HepG2 (cell line): ENCODE data around the gene CLEC18A. TPM values are rescaled to one million over a fixed set of nuclear protein-coding genes. Genes with fewer than 3 reads are reported as not detected.

Source experiments
- ATAC-seq: fragments of 200-7000 bp; cut with Tn5 transposase; 3 replicates; pipeline ENCODE4 v1.9.1; 2020; ENCODE audit warnings: mild to moderate bottlenecking, moderate library complexity
- BruUV-seq: library from RNA; stranded (reverse); fragments of 400-500 nt; replicated peaks from 2 replicates; lab custom pipeline; 2021; lab: Mats Ljungman, UMichigan
- CTCF ChIA-PET: fragments of 300-600 bp; formaldehyde crosslinking; extraction: SDS; loops from one replicate; lab custom pipeline; 2021; ENCODE audit warnings: low total read pairs, inconsistent platforms, low intra/inter-chr PET ratio; lab: Yijun Ruan, JAX
- POLR2A ChIA-PET: fragments of 350-600 bp; sonication (Branson Sonifier 250); formaldehyde crosslinking; loops from one replicate; lab custom pipeline; 2020; ENCODE audit warnings: antibody characterized with exemption, inconsistent platforms; lab: Yijun Ruan, JAX
- DNase-seq: peaks from one replicate; pipeline ENCODE4 v3.0.0-alpha.2; 2015; ENCODE audit warnings: low spot score
- FAIRE-seq: peaks from 3 replicates; lab custom pipeline; 2011; peaks lifted over from hg19 to GRCh38; lab: Jason Lieb, UNC
- H2AFZ ChIP-seq: one replicate; pipeline ENCODE4 v1.6.1; 2011; ENCODE audit warnings: low read length, inconsistent platforms
- H3K27ac ChIP-seq: fragments of 300-600 bp; 3 replicates; pipeline ENCODE4 v1.8.0; 2011; ENCODE audit warnings: mixed run types, mild to moderate bottlenecking, mixed read lengths, low read length, inconsistent platforms; ENCODE audit not compliant: insufficient read depth; ENCODE audit errors: extremely low read length
- H3K27me3 ChIP-seq, 2 experiments: fragments of 200-600 bp in 1 of 2; 2 replicates in 1 of 2; 3 replicates in 1 of 2; pipeline versions ENCODE4 v1.6.0 to v1.8.0; 2011; ENCODE audit warnings: low read length in 2 of 2, mild to moderate bottlenecking in 2 of 2, moderate library complexity in 2 of 2, inconsistent platforms in 1 of 2; ENCODE audit not compliant: insufficient read depth in 2 of 2, control insufficient read depth in 1 of 2
- H3K36me3 ChIP-seq, 2 experiments: fragments of 200-600 bp in 1 of 2; replicated peaks in 1 of 2; 2 replicates in 1 of 2; 3 replicates in 1 of 2; pipeline versions ENCODE4 v1.5.1 to v1.8.0; 2011; ENCODE audit warnings: low read length in 2 of 2, inconsistent platforms in 1 of 2; ENCODE audit not compliant: insufficient read depth in 2 of 2, control insufficient read depth in 1 of 2
- H3K4me1 ChIP-seq: 2 replicates; pipeline ENCODE4 v1.5.1; 2012; ENCODE audit warnings: low read length, inconsistent platforms; ENCODE audit not compliant: insufficient read depth
- H3K4me2 ChIP-seq: 2 replicates; pipeline ENCODE4 v1.6.0; 2011; ENCODE audit warnings: low read depth, low read length, inconsistent platforms
- H3K4me3 ChIP-seq, 3 experiments: fragments of 200-600 bp in 1 of 3; sonication (generic), shearing (Covaris generic) in 1 of 3; replicated peaks in 1 of 3; 2 replicates each; pipeline ENCODE4 v1.5.1; 2011 to 2016; ENCODE audit warnings: low read length in 3 of 3, inconsistent platforms in 2 of 3, low read depth in 2 of 3, mild to moderate bottlenecking in 2 of 3, control low read depth in 1 of 3, mixed read lengths in 1 of 3; ENCODE audit not compliant: insufficient read depth in 1 of 3
- H3K79me2 ChIP-seq: one replicate; pipeline ENCODE4 v1.6.1; 2011; ENCODE audit warnings: low read length, inconsistent platforms; ENCODE audit not compliant: insufficient read depth
- H3K9ac ChIP-seq: 2 replicates; pipeline ENCODE4 v1.6.0; 2011; ENCODE audit warnings: mild to moderate bottlenecking, low read depth, low read length, inconsistent platforms; ENCODE audit not compliant: insufficient read depth
- H3K9me3 ChIP-seq: 2 replicates; pipeline ENCODE4 v1.5.1; 2012; ENCODE audit warnings: mild to moderate bottlenecking, low read length
- H4K20me1 ChIP-seq: 2 replicates; pipeline ENCODE4 v1.6.0; 2011; ENCODE audit warnings: inconsistent platforms, mild to moderate bottlenecking, low read length, moderate library complexity; ENCODE audit not compliant: insufficient read depth
- AHR ChIP-seq: IDR thresholded peaks from 2 replicates; pipeline ENCODE4 v1.6.1; 2018; ENCODE audit warnings: missing genetic modification reagents, missing compliant biosample characterization
- FOXP4 ChIP-seq: sonication (generic); formaldehyde crosslinking; IDR thresholded peaks from 2 replicates; pipeline ENCODE4 v1.4.0; 2020; ENCODE audit warnings: missing genetic modification reagents
- KLF13 ChIP-seq: sonication (generic); formaldehyde crosslinking; IDR thresholded peaks from 2 replicates; pipeline ENCODE4 v1.4.0; 2020; ENCODE audit warnings: mild to moderate bottlenecking, missing genetic modification reagents
- PREB ChIP-seq: sonication (generic); formaldehyde crosslinking; IDR thresholded peaks from 2 replicates; pipeline ENCODE4 v1.4.0; 2020; ENCODE audit warnings: missing genetic modification reagents
- TFDP1 ChIP-seq: IDR thresholded peaks from 2 replicates; pipeline ENCODE4 v1.6.1; 2016; ENCODE audit warnings: missing compliant biosample characterization, missing genetic modification reagents, borderline replicate concordance
- THAP8 ChIP-seq: sonication (generic); formaldehyde crosslinking; IDR thresholded peaks from 2 replicates; pipeline ENCODE4 v1.5.1; 2020; ENCODE audit warnings: missing genetic modification reagents, mild to moderate bottlenecking, borderline replicate concordance
- THAP9 ChIP-seq: sonication (generic); formaldehyde crosslinking; IDR thresholded peaks from 2 replicates; pipeline ENCODE4; 2020; ENCODE audit warnings: missing genetic modification reagents, mild to moderate bottlenecking, borderline replicate concordance
- ZBTB34 ChIP-seq: sonication (generic); formaldehyde crosslinking; IDR thresholded peaks from 2 replicates; pipeline ENCODE4 v1.8.0; 2022; ENCODE audit warnings: mild to moderate bottlenecking, missing genetic modification reagents
- ZC3H4 ChIP-seq: sonication (generic); formaldehyde crosslinking; IDR thresholded peaks from 2 replicates; pipeline ENCODE4 v1.4.0; 2020; ENCODE audit warnings: missing genetic modification reagents, borderline replicate concordance
- ZMYM4 ChIP-seq: sonication (generic); formaldehyde crosslinking; IDR thresholded peaks from 2 replicates; pipeline ENCODE4 v1.8.1; 2023; ENCODE audit warnings: mild to moderate bottlenecking, missing genetic modification reagents
- WGBS: methylation state at CpG from one replicate; pipeline ENCODE4 v1.1.6; 2017; ENCODE audit warnings: low lambda C conversion rate; 5-methylcytosine and 5-hydroxymethylcytosine counted together
- in situ Hi-C: cut with HindIII; loops from 2 replicates; pipeline ENCODE4 v1.10.0; 2017; ENCODE audit warnings: low pct_unique_long_range_greater_than_20kb; ENCODE audit not compliant: extremely low pct_ligation_motif_present
- intact Hi-C: fragments of 100-400 bp; cut with micrococcal nuclease; formaldehyde crosslinking; loops from one replicate; pipeline ENCODE4 v1.10.0; 2022; ENCODE audit not compliant: unreplicated experiment
- polyA plus RNA-seq, 8 experiments: library from polyadenylated mRNA; depleted of rRNA in 3 of 8; stranded (reverse) in 7 of 8; unstranded in 1 of 8; fragments of >200 nt; fragmentation: Illumina TruSeq in 4 of 8; extraction: Trizol in 4 of 8; gene quantifications; 2 replicates each; pipeline versions ENCODE4 v1.2.1 to v1.2.3, GENCODE V29; 2011 to 2016; ENCODE audit warnings: low read depth in 4 of 8, missing spikeins in 1 of 8, mixed read lengths in 1 of 8; ENCODE audit not compliant: insufficient read depth in 1 of 8
- total RNA-seq, 5 experiments: library from RNA; depleted of rRNA; stranded (reverse); fragments of >200 nt; fragmentation: Illumina TruSeq; extraction: Trizol; gene quantifications; 2 replicates each; pipeline ENCODE4 v1.2.3, GENCODE V29; 2016; ENCODE audit warnings: low read depth in 1 of 5

The CLEC18A gene
- total and polyA plus RNA-seq, 2 of the 13 experiments (the other 11 are each of a cell fraction or from before 2014, with no cell fraction given): 0.22 to 0.42 TPM

GRCh38 chr16:69939821-69940585, 11.1 kb upstream of the CLEC18A start:
- FAIRE-seq (no peak), ATAC-seq (no peak), DNase-seq (no peak)
- WGBS: 98% methylated on average over 21 of the region's 26 CpGs
- Histone ChIP-seq H3K9me3 (no peaks in the 10 kb centered on the region), H3K27ac (no peak overlapping the region), H3K4me1 (no peaks in the 10 kb centered on the region), H3K27me3 (no peaks in the 10 kb centered on the region), H3K4me3 (no peak overlapping the region), H2AFZ (no peak overlapping the region), H3K9ac (no peak overlapping the region), H3K36me3 (peaks cover 34 to 49% of the 10 kb centered on the region in 2 experiments), H3K79me2 (no peaks in the 10 kb centered on the region), H4K20me1 (no peaks in the 10 kb centered on the region), H3K4me2 (no peak overlapping the region)
- TF ChIP-seq TFDP1 (CRISPR knock-in tag) (no peak), THAP8 (no peak), FOXP4 (CRISPR knock-in tag) (no peak), AHR (CRISPR knock-in tag) (no peak), KLF13 (CRISPR knock-in tag) (no peak), ZBTB34 (CRISPR knock-in tag) (no peak), PREB (CRISPR knock-in tag) (no peak), ZC3H4 (CRISPR knock-in tag) (no peak), ZMYM4 (no peak), THAP9 (no peak)
- in situ Hi-C loops: no loop called here
- POLR2A ChIA-PET: no interaction called here
- intact Hi-C loops: no loop called here
- CTCF ChIA-PET: no interaction called here
- no TSS peak for BruUV-seq
